K562 (cell line): ENCODE data around the gene AQP6.

ENCODE experiments used
- ATF7 ChIP-seq: fragments of 450-650 bp; IDR thresholded peaks from 2 replicates; pipeline ENCODE4 v1.7.1; 2014; ENCODE audit warnings: mild to moderate bottlenecking, moderate library complexity
- FOXK2 ChIP-seq, 2 experiments: fragments of 450-650 bp; IDR thresholded peaks in 1 of 2; conservative IDR thresholded peaks in 1 of 2; 2 replicates each; pipeline ENCODE4 v1.6.1; 2016; ENCODE audit warnings: low read depth in 2 of 2, mild to moderate bottlenecking in 1 of 2
- HDAC2 ChIP-seq: fragments of 450-650 bp; IDR thresholded peaks from 2 replicates; pipeline ENCODE4 v1.6.1; 2016; ENCODE audit warnings: mild to moderate bottlenecking
- HNRNPUL1 ChIP-seq: fragments of 200-400 bp; formaldehyde crosslinking; IDR thresholded peaks from 2 replicates; pipeline ENCODE4 v1.6.1; 2017; ENCODE audit warnings: low read length
- IRF2 ChIP-seq: sonication (generic); formaldehyde crosslinking; IDR thresholded peaks from 2 replicates; pipeline ENCODE4 v1.8.1; 2022; ENCODE audit warnings: mild to moderate bottlenecking, missing genetic modification reagents
- ZBTB8A ChIP-seq: fragments of 450-650 bp; IDR thresholded peaks from 2 replicates; pipeline ENCODE4 v1.6.1; 2018; ENCODE audit warnings: mild to moderate bottlenecking, moderate library complexity; ENCODE audit not compliant: partially characterized antibody
- TF ChIP-seq, protein P1 (sequence below), 2 experiments: IDR thresholded peaks; 2 replicates each; pipeline ENCODE4 v1.6.1; 2012; ENCODE audit warnings: improper control_type of control experiment in 2 of 2, low read depth in 2 of 2, low read length in 2 of 2, borderline replicate concordance in 1 of 2
- TF ChIP-seq, protein P2 (sequence below): fragments of 450-650 bp; conservative IDR thresholded peaks from 2 replicates; pipeline ENCODE4 v1.6.1; 2016; ENCODE audit warnings: missing genetic modification characterization, low read depth, mild to moderate bottlenecking, missing compliant biosample characterization, moderate library complexity

DNA sequence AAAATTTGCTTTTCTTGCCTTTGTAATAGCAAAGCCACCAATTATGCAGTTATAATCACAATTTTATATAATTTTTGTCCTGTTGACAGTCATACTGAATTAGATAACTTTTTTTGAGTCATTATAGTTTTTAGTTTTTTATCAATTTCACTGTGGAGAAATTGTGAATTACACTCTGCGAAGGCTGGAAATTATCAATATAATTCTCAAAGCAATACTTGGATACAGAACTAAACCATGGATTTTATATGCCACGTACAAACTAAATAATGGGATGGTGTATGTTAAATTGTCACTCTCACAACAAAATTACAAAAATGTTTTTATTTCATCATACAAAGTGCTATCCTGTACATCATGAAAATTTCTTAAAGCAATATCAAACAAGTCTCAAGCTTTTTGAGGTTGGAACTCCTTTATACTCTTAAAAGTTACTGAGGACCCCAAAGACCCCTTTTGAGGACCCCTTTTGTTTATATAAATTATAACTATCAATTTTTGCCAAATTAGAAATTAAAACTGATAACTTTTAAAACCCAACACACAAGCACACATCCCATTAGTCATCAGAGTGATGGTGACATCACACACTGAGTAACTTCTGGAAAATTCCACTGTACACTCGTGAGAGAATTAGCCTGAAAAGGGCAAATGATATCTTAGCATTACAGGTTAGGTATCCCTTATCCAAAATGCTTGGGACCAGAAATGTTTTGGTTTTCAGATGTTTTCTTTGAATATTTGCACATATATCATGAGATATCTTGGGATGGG, 42.0 kb upstream of the AQP6 start:
- TF ChIP-seq ATF7: no peak
- TF ChIP-seq, protein P1, sequence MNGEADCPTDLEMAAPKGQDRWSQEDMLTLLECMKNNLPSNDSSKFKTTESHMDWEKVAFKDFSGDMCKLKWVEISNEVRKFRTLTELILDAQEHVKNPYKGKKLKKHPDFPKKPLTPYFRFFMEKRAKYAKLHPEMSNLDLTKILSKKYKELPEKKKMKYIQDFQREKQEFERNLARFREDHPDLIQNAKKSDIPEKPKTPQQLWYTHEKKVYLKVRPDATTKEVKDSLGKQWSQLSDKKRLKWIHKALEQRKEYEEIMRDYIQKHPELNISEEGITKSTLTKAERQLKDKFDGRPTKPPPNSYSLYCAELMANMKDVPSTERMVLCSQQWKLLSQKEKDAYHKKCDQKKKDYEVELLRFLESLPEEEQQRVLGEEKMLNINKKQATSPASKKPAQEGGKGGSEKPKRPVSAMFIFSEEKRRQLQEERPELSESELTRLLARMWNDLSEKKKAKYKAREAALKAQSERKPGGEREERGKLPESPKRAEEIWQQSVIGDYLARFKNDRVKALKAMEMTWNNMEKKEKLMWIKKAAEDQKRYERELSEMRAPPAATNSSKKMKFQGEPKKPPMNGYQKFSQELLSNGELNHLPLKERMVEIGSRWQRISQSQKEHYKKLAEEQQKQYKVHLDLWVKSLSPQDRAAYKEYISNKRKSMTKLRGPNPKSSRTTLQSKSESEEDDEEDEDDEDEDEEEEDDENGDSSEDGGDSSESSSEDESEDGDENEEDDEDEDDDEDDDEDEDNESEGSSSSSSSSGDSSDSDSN (IDR thresholded peaks at IDR 0.05; ENCODE audit: borderline replicate concordance in 1 of 2, low read depth in 2 of 2, low read length in 2 of 2): no peak
- TF ChIP-seq ZBTB8A: no peak
- TF ChIP-seq HNRNPUL1: no peak
- TF ChIP-seq FOXK2 (conservative IDR thresholded peaks at IDR 0.05 in 1 of 2, IDR thresholded peaks at IDR 0.05 in 1 of 2; ENCODE audit: low read depth in 2 of 2): no peak
- TF ChIP-seq IRF2: no peak
- TF ChIP-seq, protein P2, sequence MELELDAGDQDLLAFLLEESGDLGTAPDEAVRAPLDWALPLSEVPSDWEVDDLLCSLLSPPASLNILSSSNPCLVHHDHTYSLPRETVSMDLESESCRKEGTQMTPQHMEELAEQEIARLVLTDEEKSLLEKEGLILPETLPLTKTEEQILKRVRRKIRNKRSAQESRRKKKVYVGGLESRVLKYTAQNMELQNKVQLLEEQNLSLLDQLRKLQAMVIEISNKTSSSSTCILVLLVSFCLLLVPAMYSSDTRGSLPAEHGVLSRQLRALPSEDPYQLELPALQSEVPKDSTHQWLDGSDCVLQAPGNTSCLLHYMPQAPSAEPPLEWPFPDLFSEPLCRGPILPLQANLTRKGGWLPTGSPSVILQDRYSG (tag): no peak
- TF ChIP-seq HDAC2: no peak
